DMS114 treated with DMSO at 0.1 percent for 48 hours (cell line): Measurements from ENCODE around the gene SRP54.
"Not testable (repeated sequence)": the region's sequence is repeated elsewhere in the genome, so short reads cannot be mapped to it uniquely, and the experiment has no call there.

Experiments
- DNase-seq: peaks from one replicate; lab custom pipeline; 2025; ENCODE audit not compliant: unreplicated experiment; lab: John Stamatoyannopoulos, UW

SRP54 gene

GRCh38 chr14:35046048-35046750, 63.4 kb downstream of the SRP54 start, which contains the start of gene FAM177A1:
FAM177A1 (plus strand) TSS chr14:35046272; CDS start chr14:35046464, 192 bp downstream.
- peak; percentile 90 for DNase-seq

DNA sequence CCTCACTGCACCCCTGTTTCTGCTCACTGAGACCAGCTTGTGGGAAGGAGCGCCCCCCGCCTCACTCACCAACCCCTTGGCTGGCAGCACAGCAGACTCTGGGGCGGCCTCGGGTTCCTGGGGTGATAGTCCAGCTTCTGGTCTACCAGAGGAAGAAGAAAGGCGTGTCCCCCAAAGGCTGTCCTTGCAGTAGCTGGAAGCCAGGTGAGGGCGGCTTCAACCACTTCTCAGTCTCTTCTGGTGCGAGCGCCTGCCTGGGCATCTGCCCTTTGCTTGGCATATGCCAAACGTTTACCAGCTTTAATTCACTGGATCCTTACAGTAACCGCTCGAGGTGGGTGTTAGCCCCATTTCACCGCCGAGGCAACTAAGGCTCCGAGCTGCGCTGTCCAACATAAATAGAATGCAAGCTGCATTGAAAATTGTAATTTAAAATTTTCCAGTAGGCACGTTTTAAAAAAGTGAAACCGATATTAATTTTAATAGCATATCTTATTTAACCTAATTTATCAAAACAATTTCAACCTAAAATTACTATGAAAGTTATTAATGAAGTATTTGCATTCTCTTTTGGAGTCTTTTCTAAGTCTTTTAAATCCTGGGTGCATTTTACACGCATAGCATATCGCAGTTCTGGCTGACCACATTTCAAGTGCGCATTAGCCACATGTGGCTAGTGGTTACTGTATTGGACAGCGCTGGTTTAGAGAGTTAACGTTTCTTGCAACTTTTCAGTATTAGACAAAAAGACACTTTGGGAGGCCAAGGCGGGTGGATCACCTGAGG, 64.2 kb downstream of the SRP54 start:
- DNase-seq, result no peak

GRCh38 chr14:35047976-35048513, 65.3 kb downstream of the SRP54 start:
- no peak for DNase-seq

GRCh38 chr14:35050652-35051051, 67.9 kb downstream of the SRP54 start:
- no peak for DNase-seq

GRCh38 chr14:35051796-35052195, 69.0 kb downstream of the SRP54 start:
- DNase-seq, result no peak

GRCh38 chr14:35052637-35053036, 69.8 kb downstream of the SRP54 start:
- no peak for DNase-seq

- DNase-seq, result not testable (repeated sequence)
Measured at GRCh38 chr14:35061113-35061791, 78.5 kb downstream of the SRP54 start.

GRCh38 chr14:35065731-35066130, 82.9 kb downstream of the SRP54 start:
- DNase-seq, result not testable (repeated sequence)

DNA sequence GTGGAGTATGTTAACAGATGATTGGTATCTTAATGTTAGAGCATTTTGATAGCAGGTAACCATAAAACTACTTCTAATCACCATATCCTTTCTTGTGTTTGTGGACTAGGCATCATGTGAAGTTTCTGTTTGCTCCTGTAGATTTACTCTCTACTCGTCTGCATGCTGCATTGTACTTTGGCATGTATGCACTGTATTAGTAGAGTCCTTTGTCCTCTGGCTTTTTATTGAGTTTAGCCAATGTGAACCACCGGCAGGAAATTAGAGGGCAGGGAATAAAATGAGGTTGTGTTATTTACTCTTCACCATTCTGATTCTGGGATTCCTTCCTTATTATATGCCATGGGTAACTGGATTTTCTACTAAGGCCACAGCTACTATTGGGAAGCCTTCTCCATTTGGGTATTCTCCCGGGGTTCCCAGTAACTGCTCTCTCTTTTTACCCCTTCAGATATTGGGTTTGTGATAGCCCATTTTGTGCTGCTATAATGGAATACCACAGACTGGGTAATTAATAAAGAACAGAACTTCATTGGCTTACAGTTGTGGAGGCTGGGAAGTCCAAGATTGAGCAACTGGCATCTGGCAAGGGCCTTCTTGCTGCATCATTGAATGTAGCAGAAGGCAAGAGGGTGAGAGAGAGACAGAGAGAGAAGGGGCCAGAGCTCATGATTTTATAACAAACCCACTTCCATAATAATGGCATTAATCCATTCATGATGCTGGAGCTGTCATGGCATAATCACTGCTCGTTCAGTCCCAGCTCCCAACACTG, 85.6 kb downstream of the SRP54 start:
- DNase-seq, result no peak

DNA sequence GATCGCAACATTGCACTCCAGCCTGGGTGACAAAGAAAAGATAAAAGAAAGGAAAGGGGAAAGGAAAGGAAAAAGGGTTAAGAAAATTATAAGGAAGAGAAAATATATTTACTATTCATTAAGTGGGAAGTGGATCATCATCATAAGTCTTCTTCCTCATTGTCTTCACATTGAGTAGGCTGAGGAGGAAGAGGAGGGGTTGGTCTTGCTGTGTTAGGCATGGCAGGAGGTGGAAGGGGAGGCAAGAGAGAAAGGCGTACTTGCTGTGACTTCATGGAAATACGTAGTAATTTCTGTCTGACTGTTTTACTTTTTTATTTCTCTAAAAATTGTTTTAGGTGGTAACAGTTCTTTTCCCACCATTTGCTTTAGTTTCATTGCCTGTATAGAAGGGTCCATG, 89.4 kb downstream of the SRP54 start:
- DNase-seq, result no peak

GRCh38 chr14:35073486-35073885, 90.7 kb downstream of the SRP54 start:
- no peak for DNase-seq

- DNase-seq, result no peak
Measured at GRCh38 chr14:35078082-35078481, 95.3 kb downstream of the SRP54 start.
